ENCODE data around the gene RASL10A. TPM values are rescaled to one million over a fixed set of nuclear protein-coding genes. Genes with fewer than 3 reads are reported as not detected.

The RASL10A gene
- total RNA-seq, 4 donors from 2014 or later, result 0.38 to 3.5 (median 0.75) TPM; not detected in 1

DNA sequence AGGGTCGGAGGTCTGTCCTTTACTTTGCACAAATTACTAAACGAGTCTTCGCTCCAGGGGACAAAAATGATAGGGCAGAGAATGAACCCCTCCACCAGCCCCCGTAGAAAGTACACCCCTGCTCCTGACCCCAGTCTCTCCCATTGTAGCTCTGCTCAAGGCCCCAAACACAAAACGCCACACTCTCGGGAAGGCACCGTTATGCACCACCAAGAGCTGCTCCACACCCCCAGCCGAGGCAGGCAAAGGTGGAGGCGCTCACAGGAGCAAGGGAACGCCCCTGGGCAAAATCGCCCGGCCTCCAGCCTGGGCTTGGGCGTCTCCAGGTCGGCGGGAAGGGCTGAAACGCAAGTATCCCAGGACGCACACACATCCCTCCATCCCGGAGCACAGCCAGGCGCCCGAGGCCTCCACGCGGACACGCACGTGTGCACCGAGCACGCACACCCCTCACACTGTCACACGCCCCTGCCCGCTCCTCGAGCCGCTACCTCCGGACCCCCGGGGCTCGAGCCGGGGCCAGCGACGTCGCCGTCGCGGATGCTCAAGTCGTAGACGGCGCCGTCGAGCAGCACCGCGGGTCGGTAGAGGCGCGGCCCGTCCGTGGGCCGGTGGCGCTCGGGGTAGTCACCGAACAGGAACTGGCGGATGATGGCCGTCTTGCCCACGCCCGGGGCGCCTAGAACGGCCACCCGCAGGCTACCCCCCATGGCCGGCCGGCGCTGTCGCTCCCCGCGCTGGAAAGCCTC, 786 bp downstream of the RASL10A start:
- Histone ChIP-seq H3K4me3 (peak overlapping the region; percentile 13 to 59 (median 36)), H3K36me3 (peaks cover 0 to 9% (median 0%) of the 10 kb centered on the region in 3 donors), H3K9me3 (no peaks in the 10 kb centered on the region), H3K4me1 (peaks cover 44 to 64% (median 56%) of the 10 kb centered on the region in 3 donors), H3K27me3 (peaks cover 5 to 46% (median 8%) of the 10 kb centered on the region in 4 donors), H3K27ac (no peak overlapping the region)
- whole genome bisulfite sequencing, 2 donors, result 12 to 20% methylated on average over 3 to 4 of the region's 69 CpGs
- intact Hi-C loops (cut with DNase I), result no loop called here
- TF ChIP-seq, protein P1, sequence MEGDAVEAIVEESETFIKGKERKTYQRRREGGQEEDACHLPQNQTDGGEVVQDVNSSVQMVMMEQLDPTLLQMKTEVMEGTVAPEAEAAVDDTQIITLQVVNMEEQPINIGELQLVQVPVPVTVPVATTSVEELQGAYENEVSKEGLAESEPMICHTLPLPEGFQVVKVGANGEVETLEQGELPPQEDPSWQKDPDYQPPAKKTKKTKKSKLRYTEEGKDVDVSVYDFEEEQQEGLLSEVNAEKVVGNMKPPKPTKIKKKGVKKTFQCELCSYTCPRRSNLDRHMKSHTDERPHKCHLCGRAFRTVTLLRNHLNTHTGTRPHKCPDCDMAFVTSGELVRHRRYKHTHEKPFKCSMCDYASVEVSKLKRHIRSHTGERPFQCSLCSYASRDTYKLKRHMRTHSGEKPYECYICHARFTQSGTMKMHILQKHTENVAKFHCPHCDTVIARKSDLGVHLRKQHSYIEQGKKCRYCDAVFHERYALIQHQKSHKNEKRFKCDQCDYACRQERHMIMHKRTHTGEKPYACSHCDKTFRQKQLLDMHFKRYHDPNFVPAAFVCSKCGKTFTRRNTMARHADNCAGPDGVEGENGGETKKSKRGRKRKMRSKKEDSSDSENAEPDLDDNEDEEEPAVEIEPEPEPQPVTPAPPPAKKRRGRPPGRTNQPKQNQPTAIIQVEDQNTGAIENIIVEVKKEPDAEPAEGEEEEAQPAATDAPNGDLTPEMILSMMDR (IDR thresholded peaks at IDR 0.05), result no peak
- no peak for TF ChIP-seq POLR2A (IDR thresholded peaks at IDR 0.05)
- no peak for DNase-seq

DNA sequence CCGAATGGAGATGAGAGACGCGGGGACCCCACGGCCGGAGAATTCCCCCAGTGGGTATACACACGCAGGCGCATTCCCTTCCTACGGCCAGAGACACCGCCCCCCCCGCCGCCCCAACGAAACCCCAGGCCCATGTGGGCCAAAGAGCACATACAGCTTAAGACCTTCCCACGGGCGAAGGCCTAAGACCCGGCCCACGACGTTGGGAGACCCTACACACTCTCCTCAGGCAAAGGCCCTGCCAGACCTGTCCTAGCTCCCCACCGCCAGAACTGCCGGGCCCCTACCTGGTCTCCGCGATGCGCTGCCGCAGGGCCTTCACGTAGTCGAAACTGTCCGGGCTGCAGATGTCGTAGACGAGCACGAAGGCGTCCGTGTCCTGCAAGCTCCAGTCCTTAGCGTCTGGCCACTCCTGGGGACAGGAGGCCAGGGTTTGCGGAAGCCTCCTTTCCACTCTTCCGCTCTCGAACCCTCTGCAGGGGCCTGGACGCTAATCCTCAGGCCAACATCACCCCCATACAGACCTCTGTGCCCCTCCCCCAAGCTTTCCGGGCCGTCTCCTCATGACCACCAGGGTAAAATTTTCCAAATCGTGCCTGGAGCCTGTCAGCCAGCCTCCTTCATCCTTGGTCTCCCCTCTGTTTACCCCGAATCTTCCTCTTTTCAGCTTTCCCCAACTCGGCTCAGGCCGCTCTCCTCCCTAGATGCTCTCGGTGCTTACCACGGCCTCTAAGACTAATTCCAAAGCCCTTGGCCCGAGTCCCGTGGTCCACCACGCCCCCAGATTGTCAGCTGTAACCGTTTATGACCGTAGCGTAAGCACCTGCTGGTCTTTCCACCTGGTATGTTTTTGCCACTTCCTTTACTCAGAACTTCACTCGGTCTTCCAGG, 1.7 kb downstream of the RASL10A start:
- no peaks in the 10 kb centered on the region for H3K9me3 ChIP-seq
- H3K36me3 ChIP-seq, result peaks cover 0 to 9% (median 0%) of the 10 kb centered on the region in 3 donors
- no peak overlapping the region for H3K27ac ChIP-seq
- peaks cover 53 to 73% (median 65%) of the 10 kb centered on the region in 3 donors for H3K4me1 ChIP-seq
- H3K27me3 ChIP-seq, result peaks cover 5 to 46% (median 8%) of the 10 kb centered on the region in 4 donors
- TF ChIP-seq POLR2A (IDR thresholded peaks at IDR 0.05), result no peak
- TF ChIP-seq, protein P1 (IDR thresholded peaks at IDR 0.05), result no peak
- WGBS, 2 donors, result 29 to 32% methylated on average over 36 to 39 of the region's 51 CpGs
- intact Hi-C loops (cut with DNase I), result no loop called here
- peak overlapping the region in 2 of 4 donors; percentile 48 to 59 for H3K4me3 ChIP-seq
- DNase-seq, result no peak

DNA sequence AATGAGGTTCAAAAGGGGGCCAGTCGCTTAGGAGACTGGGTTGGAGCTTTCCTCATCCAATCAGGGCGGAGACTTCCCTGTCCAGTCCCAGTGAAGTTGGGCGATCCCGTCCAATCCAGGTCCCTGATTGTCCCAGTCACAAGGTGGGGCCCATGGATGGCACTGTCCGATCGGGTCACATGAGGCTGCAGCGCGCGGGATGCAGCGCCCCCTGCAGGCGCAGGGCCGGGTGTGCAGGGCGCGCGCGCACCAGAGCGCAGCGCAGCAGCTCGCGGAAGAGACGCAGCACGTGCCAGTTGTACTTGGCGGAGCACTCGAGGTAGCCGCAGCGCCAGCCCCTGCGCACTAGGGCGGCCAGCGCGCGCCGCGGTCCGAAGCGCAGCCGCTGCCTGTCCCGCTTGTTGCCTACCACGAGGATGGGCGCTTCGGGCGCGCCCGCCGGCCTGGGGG, 2.3 kb downstream of the RASL10A start:
- TF ChIP-seq POLR2A (IDR thresholded peaks at IDR 0.05), result no peak
- TF ChIP-seq, protein P1 (IDR thresholded peaks at IDR 0.05), result peak in 5 of 6 experiments; percentile 38 to 78 (median 56)
- Histone ChIP-seq H3K4me3 (no peak overlapping the region), H3K9me3 (no peaks in the 10 kb centered on the region), H3K36me3 (peaks cover 0 to 9% (median 0%) of the 10 kb centered on the region in 3 donors), H3K27me3 (peaks cover 5 to 46% (median 8%) of the 10 kb centered on the region in 4 donors), H3K4me1 (peaks cover 59 to 80% (median 71%) of the 10 kb centered on the region in 3 donors), H3K27ac (no peak overlapping the region)
- DNase-seq, result no peak
- WGBS, 2 donors, result 33% methylated on average over 3 of the region's 44 CpGs; no CpG with 5 or more reads in 1 of the 2 donors
- intact Hi-C loops (cut with DNase I), result no loop called here

DNA sequence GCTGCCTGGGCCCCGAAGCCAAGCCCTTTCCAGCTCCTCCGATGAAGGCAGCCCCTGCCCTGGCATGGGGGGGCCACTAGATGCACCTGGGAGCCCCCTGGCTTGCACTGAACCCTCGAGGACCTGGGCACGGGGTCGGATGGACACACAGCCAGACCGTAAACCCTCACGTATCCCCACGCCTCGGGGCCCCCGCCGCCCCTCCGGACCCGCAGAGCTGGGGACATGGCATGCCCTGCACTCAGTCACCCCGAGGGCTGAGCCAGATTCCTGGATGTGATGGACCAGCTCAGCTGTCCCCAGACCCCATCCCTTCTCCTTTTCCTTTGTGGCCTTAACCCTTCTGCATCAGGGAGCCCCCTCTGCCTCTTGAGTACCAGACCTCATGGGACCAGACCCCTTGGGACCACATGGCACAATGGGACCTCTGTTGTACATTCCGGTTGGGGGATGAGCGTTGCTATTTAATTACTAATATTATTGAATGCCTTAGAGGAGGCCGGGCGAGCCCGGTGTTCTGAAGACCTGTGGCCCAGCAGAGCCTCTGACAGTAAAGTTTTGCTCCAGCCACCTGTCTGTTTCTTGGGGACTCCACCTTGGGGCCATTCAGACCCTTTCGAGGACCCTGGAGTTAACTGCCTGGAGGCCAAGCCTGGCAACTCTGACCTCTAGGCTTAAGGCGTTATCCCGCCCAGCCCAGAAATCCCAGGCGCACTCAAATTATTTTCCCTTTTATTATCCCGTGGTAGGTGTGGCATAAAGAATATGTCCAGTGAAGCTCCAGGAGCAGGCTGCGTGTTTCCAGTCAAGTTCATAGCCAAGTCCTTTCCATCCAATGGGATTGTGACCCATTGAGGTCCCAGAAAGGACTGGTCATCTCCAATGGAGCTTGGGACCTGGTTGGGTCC, 3.0 kb downstream of the RASL10A start:
- Histone ChIP-seq H3K4me3 (no peak overlapping the region), H3K27me3 (peaks cover 5 to 46% (median 8%) of the 10 kb centered on the region in 4 donors), H3K27ac (peak overlapping the region in 1 of 4 donors; percentile 91), H3K36me3 (peaks cover 0 to 9% (median 0%) of the 10 kb centered on the region in 3 donors), H3K9me3 (no peaks in the 10 kb centered on the region), H3K4me1 (peaks cover 66 to 86% (median 78%) of the 10 kb centered on the region in 3 donors)
- WGBS, 2 donors, result 81 to 84% methylated on average over 7 to 11 of the region's 25 CpGs
- TF ChIP-seq POLR2A (IDR thresholded peaks at IDR 0.05), result no peak
- DNase-seq, result no peak
- intact Hi-C loops (cut with DNase I), result no loop called here
